NCI-H748 treated with DMSO at 0.1 percent for 48 hours (cell line): ENCODE results near the gene GMNC.
"Not testable (repeated sequence)": the region's sequence is repeated elsewhere in the genome, so short reads cannot be mapped to it uniquely, and the experiment has no call there.

Experiments
- DNase-seq: peaks from one replicate; lab custom pipeline; 2025; lab: John Stamatoyannopoulos, UW

GMNC gene

GRCh38 chr3:190862209-190863118, at the start of gene GMNC:
TSS of gene GMNC (minus strand) at chr3:190862694. CDS start at chr3:190862615, 79 bp downstream.
- no peak for DNase-seq

GRCh38 chr3:190911382-190911781, 48.9 kb upstream of the GMNC start:
- DNase-seq = peak; percentile 91

GRCh38 chr3:190909908-190910307, 47.4 kb upstream of the GMNC start:
- no peak for DNase-seq

- DNase-seq = no peak
Observed at GRCh38 chr3:190903156-190903555, 40.7 kb upstream of the GMNC start.

GRCh38 chr3:190902292-190902691, 39.8 kb upstream of the GMNC start:
- DNase-seq = no peak

- DNase-seq = no peak
Observed at GRCh38 chr3:190892395-190892902, 30.0 kb upstream of the GMNC start.

- DNase-seq = no peak
Observed at GRCh38 chr3:190886945-190887344, 24.5 kb upstream of the GMNC start.

- DNase-seq = peak; percentile 35
Observed at GRCh38 chr3:190883973-190884832, 21.7 kb upstream of the GMNC start.

GRCh38 chr3:190883141-190883540, 20.6 kb upstream of the GMNC start:
- DNase-seq = no peak

- no peak for DNase-seq
Observed at GRCh38 chr3:190877925-190878324, 15.4 kb upstream of the GMNC start.

GRCh38 chr3:190876433-190876832, 13.9 kb upstream of the GMNC start:
- not testable (repeated sequence) for DNase-seq

GRCh38 chr3:190875061-190875460, 12.6 kb upstream of the GMNC start:
- not testable (repeated sequence) for DNase-seq

- no peak for DNase-seq
Observed at GRCh38 chr3:190870127-190870526, 7.6 kb upstream of the GMNC start.

GRCh38 chr3:190867071-190867470, 4.6 kb upstream of the GMNC start:
- DNase-seq = no peak

GRCh38 chr3:190865828-190866227, 3.3 kb upstream of the GMNC start:
- no peak for DNase-seq

- DNase-seq = no peak
Observed at GRCh38 chr3:190865419-190865818, 2.9 kb upstream of the GMNC start.

- no peak for DNase-seq
Observed at GRCh38 chr3:190864002-190864401, 1.5 kb upstream of the GMNC start.

GRCh38 chr3:190863119-190863465, 598 bp upstream of the GMNC start:
- no peak for DNase-seq

- no peak for DNase-seq
Observed at GRCh38 chr3:190860521-190860920, 2.0 kb downstream of the GMNC start.

GRCh38 chr3:190855151-190855550, 7.3 kb downstream of the GMNC start:
- no peak for DNase-seq

GRCh38 chr3:190854062-190854461, 8.4 kb downstream of the GMNC start:
- no peak for DNase-seq

- DNase-seq = no peak
Observed at GRCh38 chr3:190853464-190853863, 9.0 kb downstream of the GMNC start.

- DNase-seq = no peak
Observed at GRCh38 chr3:190849607-190850006, 12.9 kb downstream of the GMNC start.
